Measurements from ENCODE around the gene DSCAML1. TPM values are rescaled to one million over a fixed set of nuclear protein-coding genes. Genes with fewer than 3 reads are reported as not detected.
A peak's percentile ranks its signal among the peaks of the same experiment; 100 is the strongest.

The DSCAML1 gene
- total RNA-seq, 2 experiments from 2014 or later: 1.4 to 3.1 TPM

DNA sequence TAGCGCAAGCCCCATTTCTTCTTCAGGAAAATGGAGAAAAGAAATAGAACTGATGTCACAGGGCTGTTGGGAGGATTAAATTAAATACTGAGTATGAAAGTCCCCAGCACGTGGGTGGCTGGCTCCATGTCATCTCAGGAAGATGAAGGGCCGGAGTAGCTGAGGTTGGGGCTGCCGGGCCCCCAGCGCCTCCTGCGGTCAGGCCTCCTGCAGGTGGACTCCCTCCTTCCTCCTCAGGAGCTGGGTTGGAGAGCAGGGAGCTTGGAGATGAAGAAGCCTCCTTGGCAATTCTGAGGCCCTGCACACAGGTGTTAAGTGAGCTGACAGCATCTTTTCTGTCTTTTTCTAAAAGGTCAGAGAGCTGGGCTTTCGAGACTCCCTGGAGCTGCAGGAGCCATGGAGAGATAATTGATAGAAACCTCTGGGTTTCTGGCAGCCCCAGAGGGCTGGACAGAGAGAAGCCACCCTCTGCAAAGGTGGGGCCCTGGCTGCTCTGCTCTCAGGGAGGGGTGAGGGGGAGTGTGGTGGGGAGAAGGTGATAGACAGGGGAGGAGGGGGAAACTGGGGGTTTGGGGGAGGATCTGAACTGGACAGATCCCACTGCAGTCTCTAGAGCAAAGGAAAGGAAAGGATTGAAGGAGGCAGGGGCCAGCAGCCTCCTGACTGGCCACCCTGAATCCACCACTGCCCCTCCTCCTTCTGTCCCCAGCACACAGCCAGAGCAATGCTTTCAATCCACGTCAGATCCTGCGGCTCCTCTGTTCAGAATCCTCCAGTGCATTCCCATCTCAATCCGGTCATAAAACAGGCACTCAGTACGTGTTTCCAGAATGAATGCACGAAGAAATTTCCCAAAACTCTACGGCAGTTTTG lies 258.5 kb downstream of the DSCAML1 start:
- no peak overlapping the region for H3K4me3 Mint-ChIP-seq
- no peak overlapping the region for H3K27ac Mint-ChIP-seq
- H3K9me3 Mint-ChIP-seq: no peaks in the 10 kb centered on the region
- DNase-seq: no peak
- no peaks in the 10 kb centered on the region for H3K36me3 Mint-ChIP-seq
- no peaks in the 10 kb centered on the region for H3K4me1 Mint-ChIP-seq
- POLR2A ChIA-PET: no interaction called here
- peaks cover 7% of the 10 kb centered on the region for H3K27me3 Mint-ChIP-seq
- no peak for ATAC-seq (ENCODE audit: low read depth)

- Mint-ChIP-seq H3K4me1 (no peaks in the 10 kb centered on the region), H3K36me3 (no peaks in the 10 kb centered on the region), H3K27me3 (peaks cover 7% of the 10 kb centered on the region), H3K4me3 (no peak overlapping the region), H3K27ac (no peak overlapping the region), H3K9me3 (no peaks in the 10 kb centered on the region)
- no peak for DNase-seq
- POLR2A ChIA-PET: no interaction called here
- no peak for ATAC-seq (ENCODE audit: low read depth)
Measured at GRCh38 chr11:117535850-117536411, 261.1 kb downstream of the DSCAML1 start.

DNA sequence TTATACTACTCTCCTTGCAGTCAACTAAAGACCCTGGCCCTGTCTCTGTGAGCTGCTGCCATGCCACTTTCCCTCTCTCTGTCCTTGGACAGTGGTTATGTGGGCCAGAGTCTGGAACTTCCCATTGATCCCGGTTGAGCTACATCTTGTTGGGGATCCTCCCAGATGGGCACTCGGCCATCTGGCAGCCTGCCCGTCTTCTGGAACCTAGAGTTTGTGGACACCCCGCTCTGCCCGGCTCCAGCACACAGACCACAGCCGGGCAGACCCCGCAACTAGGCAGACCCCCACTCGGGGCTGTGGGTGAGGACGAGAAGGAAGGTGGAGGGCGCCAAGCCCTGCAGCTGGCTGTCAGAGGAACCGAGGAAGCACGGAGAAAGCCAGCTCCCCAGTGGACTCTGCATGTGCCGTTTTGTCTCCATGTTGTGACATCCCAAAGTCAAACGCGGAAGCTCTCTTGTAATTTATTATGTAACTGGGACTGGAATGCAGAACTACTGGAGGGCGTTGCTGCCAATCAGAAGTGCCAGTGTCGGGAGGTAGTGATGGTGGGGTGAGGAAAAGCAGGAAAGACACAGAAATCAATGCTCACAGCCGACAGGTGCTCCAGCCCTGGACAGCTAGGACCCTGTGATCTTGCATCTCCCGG lies 261.7 kb downstream of the DSCAML1 start:
- Mint-ChIP-seq H3K4me3 (no peak overlapping the region), H3K27ac (no peak overlapping the region), H3K27me3 (peaks cover 7% of the 10 kb centered on the region), H3K9me3 (no peaks in the 10 kb centered on the region), H3K4me1 (no peaks in the 10 kb centered on the region), H3K36me3 (no peaks in the 10 kb centered on the region)
- DNase-seq: no peak
- ATAC-seq (ENCODE audit: low read depth): no peak
- POLR2A ChIA-PET: no interaction called here

DNA sequence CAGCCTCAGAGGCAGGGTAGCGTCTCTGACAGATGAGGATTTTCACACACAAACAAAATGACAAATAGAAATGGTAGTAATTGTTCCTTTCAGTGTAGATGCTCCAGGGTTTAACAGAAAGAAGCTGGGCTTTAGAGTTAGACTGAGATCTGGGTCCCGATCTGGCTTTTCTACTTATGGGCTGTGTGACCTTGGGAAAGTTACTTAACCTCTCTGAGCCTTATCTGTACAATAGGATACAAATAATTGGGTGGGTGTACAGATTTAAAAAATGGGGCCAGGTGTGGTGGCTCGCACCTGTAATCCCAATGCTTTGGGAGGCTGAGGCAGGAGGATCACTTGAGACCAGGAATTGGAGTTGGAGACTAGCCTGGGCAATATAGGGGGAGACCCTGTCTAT lies 264.4 kb downstream of the DSCAML1 start:
- Mint-ChIP-seq H3K4me3 (no peak overlapping the region), H3K27me3 (peaks cover 7% of the 10 kb centered on the region), H3K27ac (no peak overlapping the region), H3K36me3 (no peaks in the 10 kb centered on the region), H3K4me1 (peaks cover 2% of the 10 kb centered on the region), H3K9me3 (no peaks in the 10 kb centered on the region)
- POLR2A ChIA-PET: no interaction called here
- no peak for DNase-seq
- ATAC-seq (ENCODE audit: low read depth): no peak

DNA sequence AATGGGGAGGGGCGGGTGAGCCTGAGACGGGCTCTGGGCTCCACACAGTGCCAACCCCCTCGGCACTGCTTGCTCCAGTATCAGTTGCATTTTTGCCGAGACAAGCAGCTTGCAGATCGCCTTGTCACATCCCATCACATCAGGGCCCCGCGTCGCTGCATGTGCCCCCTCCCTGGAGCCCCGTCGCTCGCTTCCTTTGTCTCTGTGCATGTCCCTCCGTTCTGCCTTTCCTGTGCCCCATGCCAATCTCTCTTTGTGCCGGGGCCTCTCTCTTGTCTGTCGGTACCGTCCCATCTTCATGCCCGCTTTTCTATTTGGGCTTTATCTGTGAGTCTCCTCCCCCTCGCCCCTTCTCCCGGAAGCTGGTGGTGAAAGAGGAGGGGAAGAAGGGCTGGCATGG lies 267.2 kb downstream of the DSCAML1 start:
- Mint-ChIP-seq H3K4me3 (peak overlapping the region; percentile 40), H3K36me3 (no peaks in the 10 kb centered on the region), H3K9me3 (no peaks in the 10 kb centered on the region), H3K27me3 (peaks cover 5% of the 10 kb centered on the region), H3K27ac (no peak overlapping the region), H3K4me1 (peaks cover 2% of the 10 kb centered on the region)
- DNase-seq (no peak), ATAC-seq (ENCODE audit: low read depth) (no peak)
- POLR2A ChIA-PET: no interaction called here

GRCh38 chr11:117528097-117528721 lies 268.8 kb downstream of the DSCAML1 start:
- Mint-ChIP-seq H3K27me3 (peaks cover 4% of the 10 kb centered on the region), H3K27ac (no peak overlapping the region)
- POLR2A ChIA-PET: no interaction called here

GRCh38 chr11:117527271-117527670 lies 269.7 kb downstream of the DSCAML1 start:
- Mint-ChIP-seq H3K27ac (no peak overlapping the region), H3K27me3 (peaks cover 4% of the 10 kb centered on the region), H3K9me3 (no peaks in the 10 kb centered on the region), H3K4me1 (peaks cover 2% of the 10 kb centered on the region), H3K4me3 (no peak overlapping the region), H3K36me3 (no peaks in the 10 kb centered on the region)
- ATAC-seq (ENCODE audit: low read depth) (no peak), DNase-seq (no peak)
- POLR2A ChIA-PET: no interaction called here

More at GRCh38 chr11:117528097-117528721, 268.8 kb downstream of the DSCAML1 start:
- ATAC-seq (ENCODE audit: low read depth): no peak
- no peak for DNase-seq
- Mint-ChIP-seq H3K4me1 (peaks cover 2% of the 10 kb centered on the region), H3K9me3 (no peaks in the 10 kb centered on the region), H3K4me3 (no peak overlapping the region), H3K36me3 (no peaks in the 10 kb centered on the region)

- peaks cover 2% of the 10 kb centered on the region for H3K4me1 Mint-ChIP-seq
- no peaks in the 10 kb centered on the region for H3K36me3 Mint-ChIP-seq
- POLR2A ChIA-PET: no interaction called here
- no peak overlapping the region for H3K4me3 Mint-ChIP-seq
- no peak for ATAC-seq (ENCODE audit: low read depth)
- H3K9me3 Mint-ChIP-seq: no peaks in the 10 kb centered on the region
- H3K27ac Mint-ChIP-seq: no peak overlapping the region
- H3K27me3 Mint-ChIP-seq: peaks cover 2% of the 10 kb centered on the region
- no peak for DNase-seq
Measured at GRCh38 chr11:117525866-117526542, 271.0 kb downstream of the DSCAML1 start.

DNA sequence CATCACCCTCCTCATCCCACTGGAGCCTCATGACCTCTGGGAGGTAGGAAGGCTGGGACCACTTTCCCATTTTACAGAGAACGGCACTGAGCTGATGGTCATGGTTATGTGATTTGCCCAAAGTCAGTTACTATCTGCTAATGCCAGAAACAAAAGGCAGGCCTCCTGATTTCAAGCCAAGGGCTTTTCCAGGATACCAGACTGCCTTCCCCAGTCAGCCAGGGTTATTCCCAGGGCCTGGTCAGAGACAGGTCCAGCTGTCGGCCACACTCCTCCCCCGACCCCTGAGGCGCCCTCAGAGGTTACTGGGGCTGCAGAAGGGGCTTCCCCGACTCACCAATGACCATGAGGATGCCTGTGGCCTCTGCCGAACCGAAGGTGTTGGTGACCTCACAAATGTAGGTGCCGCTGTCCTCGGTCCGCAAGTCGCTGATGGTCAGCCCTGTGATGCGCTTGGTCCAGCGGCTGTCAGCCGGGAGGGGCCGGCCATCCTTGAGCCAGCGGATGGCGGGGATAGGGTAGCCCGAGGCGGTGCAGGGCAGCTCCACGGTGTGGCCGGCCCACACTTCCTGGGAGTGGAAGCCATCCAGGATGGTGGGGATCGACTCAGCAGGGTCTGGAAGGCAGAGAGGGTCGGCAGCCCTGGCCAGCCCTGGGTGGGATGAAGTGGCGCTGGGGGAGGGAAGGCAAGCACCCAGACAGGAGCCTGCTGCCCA lies 272.4 kb downstream of the DSCAML1 start:
- Mint-ChIP-seq H3K27ac (no peak overlapping the region), H3K27me3 (peaks cover 2% of the 10 kb centered on the region), H3K4me1 (no peaks in the 10 kb centered on the region), H3K4me3 (no peak overlapping the region), H3K9me3 (no peaks in the 10 kb centered on the region), H3K36me3 (no peaks in the 10 kb centered on the region)
- DNase-seq: no peak
- no peak for ATAC-seq (ENCODE audit: low read depth)
- POLR2A ChIA-PET: no interaction called here

DNA sequence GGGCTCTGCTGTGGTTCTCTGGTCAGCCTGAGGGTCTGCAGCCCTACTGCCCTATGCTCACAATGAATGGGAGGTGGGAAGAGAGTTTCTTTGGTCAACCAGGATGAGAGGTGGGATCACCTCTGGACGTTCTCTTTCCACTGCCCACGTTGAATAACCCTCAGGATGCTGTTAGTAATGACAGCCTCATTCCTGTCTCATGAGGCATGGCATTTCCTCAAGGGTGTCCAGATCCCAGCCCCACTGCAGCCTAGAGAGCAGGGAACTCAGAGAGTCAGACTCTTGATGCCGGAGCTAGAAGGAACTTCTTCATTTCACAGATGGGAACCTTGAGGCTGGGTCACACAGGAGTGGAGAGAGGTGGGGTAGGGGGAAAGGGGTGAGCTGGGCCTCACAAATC lies 273.3 kb downstream of the DSCAML1 start:
- no peak for DNase-seq
- Mint-ChIP-seq H3K27ac (no peak overlapping the region), H3K4me3 (no peak overlapping the region), H3K27me3 (peaks cover 2% of the 10 kb centered on the region), H3K9me3 (no peaks in the 10 kb centered on the region), H3K4me1 (no peaks in the 10 kb centered on the region), H3K36me3 (no peaks in the 10 kb centered on the region)
- no peak for ATAC-seq (ENCODE audit: low read depth)
- POLR2A ChIA-PET: no interaction called here

DNA sequence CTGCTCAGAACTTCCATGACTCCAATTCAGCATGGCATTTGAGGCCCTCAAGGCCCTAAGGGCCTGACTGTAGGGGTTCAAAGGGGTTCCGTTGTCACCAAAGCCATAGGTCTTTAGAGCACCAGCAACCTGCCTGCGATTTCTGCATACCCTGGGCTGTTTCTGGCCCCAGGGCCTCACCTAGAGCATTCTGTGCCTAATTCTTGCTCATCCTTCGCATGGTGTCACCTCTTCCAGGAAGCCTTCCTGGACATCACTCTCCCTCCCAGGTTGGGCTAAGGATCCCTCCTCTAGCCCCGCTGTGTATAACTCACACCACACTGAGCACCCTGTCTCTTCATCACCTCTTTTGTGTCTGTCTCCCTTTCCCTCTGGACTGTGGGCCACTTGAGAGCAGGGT lies 275.0 kb downstream of the DSCAML1 start:
- Mint-ChIP-seq H3K9me3 (no peaks in the 10 kb centered on the region), H3K4me1 (no peaks in the 10 kb centered on the region), H3K27me3 (no peaks in the 10 kb centered on the region), H3K4me3 (no peak overlapping the region), H3K36me3 (no peaks in the 10 kb centered on the region), H3K27ac (no peak overlapping the region)
- ATAC-seq (ENCODE audit: low read depth) (no peak), DNase-seq (no peak)
- POLR2A ChIA-PET: no interaction called here

DNA sequence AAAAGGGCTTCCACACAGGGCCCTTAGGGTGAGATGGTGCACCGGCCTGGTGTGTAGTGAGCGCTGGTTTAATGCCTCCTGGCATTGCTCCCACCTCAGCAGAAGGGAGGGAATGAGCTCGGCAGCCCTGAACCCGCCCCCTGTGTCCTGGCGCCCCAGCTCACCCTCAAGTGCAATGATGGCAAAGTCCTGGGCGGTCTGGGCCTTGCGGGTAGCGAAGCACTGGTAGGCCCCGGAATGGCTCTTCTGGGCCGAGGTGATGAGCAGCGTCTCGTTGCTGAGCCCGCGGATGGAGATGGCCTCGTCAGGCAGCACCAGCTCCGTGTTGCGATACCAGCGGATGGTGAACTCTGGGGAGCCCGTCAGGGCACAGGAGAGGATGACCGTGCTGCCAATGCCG lies 276.1 kb downstream of the DSCAML1 start:
- Mint-ChIP-seq H3K4me3 (no peak overlapping the region), H3K4me1 (no peaks in the 10 kb centered on the region), H3K27me3 (no peaks in the 10 kb centered on the region), H3K27ac (no peak overlapping the region), H3K9me3 (no peaks in the 10 kb centered on the region), H3K36me3 (no peaks in the 10 kb centered on the region)
- POLR2A ChIA-PET: no interaction called here
- ATAC-seq (ENCODE audit: low read depth) (no peak), DNase-seq (no peak)

GRCh38 chr11:117520201-117520600 lies 276.8 kb downstream of the DSCAML1 start:
- H3K4me1 Mint-ChIP-seq: no peaks in the 10 kb centered on the region
- no peaks in the 10 kb centered on the region for H3K27me3 Mint-ChIP-seq

More at GRCh38 chr11:117520201-117520600, 276.8 kb downstream of the DSCAML1 start:
- ATAC-seq (ENCODE audit: low read depth) (no peak), DNase-seq (no peak)
- Mint-ChIP-seq H3K36me3 (no peaks in the 10 kb centered on the region), H3K9me3 (no peaks in the 10 kb centered on the region), H3K4me3 (no peak overlapping the region), H3K27ac (no peak overlapping the region)
- POLR2A ChIA-PET: no interaction called here

Measured in activated naive CD8-positive, alpha-beta T cell treated with anti-CD3 and anti-CD28 coated beads, Interleukin-2, amount 10 ng/mL, durations not matched to agents 7 days and 5 days (primary cell).